ENCODE measurements around the gene SMTN.
"Not testable (repeated sequence)": the region's sequence is repeated elsewhere in the genome, so short reads cannot be mapped to it uniquely, and the experiment has no call there.

Gene SMTN

DNA sequence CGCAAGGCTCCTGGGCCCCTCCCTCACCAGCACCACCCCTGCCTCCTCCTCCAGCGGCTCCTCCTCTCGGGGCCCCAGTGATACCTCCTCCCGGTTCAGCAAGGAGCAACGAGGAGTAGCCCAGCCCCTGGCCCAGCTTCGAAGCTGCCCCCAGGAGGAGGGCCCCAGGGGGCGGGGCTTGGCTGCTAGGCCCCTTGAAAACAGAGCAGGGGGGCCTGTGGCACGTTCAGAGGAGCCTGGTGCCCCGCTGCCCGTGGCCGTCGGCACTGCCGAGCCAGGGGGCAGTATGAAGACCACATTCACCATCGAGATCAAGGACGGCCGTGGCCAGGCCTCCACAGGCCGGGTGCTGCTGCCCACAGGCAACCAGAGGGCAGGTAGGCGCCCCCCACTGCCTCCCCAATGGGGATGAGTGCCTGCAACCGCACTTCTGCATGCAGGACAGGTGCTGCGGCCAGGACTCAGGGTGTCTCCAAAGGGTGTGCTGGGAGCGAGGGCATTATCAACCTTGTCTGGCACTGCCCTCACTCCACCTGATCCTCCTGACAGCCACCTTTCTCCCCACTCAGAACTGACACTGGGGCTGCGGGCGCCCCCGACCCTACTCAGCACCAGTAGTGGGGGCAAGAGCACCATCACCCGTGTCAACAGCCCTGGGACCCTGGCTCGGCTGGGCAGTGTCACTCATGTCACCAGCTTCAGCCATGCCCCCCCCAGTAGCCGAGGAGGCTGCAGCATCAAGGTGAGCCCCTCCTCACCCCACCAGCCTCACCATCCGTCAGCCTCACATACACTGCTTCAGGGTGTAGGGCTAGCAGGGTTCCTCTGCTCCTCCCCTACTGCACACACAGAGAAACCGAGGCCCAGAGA is 10.2 kb downstream of the SMTN start:
- no peak for DNase-seq

DNA sequence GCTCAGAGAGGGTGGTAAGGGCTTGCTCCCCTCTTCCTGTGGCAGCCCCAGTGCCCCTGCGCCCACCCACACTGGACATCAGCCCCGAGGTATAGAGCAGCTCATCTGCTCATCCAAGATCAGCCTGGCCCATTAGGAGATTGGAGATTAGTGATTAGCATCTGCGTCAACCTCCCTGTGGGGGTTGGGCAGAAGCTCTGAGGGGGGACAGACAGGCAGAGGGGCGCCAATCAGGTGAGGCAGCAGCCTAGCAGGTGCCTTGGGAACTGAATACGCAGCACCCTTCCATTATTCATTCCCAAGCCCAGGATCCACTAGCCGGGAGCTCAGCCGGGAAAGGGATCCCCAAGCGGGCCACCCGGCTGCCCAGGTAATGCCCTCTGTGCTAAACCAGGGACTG is 11.0 kb downstream of the SMTN start:
- no peak for DNase-seq

DNA sequence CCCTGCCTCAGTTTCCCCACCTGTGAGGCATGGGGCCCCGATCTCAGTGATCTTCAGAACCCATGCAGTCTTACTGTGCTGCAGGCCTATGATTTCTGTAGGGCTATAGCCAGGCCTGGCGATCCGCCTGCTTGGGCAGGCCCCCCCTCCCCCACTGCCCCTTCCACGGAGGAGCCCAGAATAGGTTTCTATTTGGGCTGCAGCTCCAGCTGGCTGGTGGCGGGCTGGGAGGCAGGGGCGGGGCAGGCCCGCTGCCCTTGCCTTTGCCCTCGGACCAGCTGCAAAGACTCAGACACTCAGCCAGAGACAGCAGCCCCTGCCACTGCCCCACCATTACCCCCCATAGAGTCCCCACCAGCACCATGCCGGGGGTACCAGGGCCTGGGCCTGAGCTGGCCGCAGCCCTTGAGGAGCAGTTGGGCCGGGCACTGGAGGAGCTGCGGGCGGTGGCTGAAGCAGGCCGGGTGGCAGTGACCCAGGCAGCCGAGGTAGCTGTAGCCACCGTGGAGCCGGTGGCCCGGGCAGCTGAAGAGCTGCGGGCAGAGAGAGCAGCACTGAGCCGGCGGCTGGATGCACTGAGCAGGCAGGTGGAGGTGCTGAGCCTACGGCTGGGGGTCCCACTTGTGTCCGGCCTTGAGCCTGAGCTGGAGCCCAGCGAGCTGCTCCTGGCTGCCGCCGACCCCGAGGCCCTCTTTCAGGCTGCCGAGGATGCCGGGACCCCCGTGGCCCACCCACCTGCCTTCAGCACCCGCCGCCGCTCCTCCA is 12.2 kb downstream of the SMTN start:
- no peak for DNase-seq

DNA sequence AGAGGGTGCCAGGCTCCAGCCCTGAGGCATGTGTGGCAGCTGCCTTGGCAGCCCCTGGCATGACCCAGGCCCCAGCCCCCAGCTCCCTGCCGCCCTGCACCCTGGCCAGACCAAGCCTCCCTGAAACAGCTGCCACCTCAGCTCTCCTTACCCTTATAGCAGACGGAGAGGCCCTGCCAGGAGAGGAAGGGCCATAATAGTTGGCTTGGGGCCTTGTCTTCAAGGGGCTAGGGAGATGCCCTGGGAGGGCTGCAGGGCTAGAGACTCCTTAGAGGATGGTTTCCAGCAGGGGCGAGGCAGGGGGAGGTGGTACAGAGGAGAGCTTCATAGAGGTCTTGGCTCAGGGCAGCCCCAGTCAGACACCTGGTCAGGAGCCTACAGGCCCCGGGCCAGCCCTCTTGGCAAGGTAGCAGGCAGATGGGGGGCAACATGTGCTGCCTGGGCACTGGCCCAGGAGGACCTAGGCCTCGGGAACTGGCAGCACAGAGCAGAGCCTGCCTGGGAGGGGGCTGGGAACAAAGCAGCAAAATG is 13.0 kb downstream of the SMTN start:
- DNase-seq, result no peak

DNA sequence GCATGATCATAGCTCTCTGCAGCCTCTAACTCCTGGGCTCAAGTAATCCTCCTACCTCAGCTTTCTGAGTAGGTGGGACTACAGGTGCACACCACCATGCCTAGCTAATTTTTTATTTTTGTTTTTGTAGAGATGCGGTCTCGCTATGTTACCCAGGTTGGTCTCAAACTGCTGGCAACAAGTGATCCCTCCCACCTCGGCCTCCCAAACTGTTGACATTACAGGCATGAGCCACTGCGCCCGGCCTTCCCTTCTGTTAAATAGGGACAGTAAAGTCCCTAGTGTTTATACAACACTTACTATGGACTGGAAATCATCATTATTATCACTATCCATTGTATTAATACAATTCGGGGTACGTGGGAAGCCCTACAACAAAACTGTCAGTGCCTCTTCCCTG is 13.6 kb downstream of the SMTN start:
- DNase-seq, result no peak

DNA sequence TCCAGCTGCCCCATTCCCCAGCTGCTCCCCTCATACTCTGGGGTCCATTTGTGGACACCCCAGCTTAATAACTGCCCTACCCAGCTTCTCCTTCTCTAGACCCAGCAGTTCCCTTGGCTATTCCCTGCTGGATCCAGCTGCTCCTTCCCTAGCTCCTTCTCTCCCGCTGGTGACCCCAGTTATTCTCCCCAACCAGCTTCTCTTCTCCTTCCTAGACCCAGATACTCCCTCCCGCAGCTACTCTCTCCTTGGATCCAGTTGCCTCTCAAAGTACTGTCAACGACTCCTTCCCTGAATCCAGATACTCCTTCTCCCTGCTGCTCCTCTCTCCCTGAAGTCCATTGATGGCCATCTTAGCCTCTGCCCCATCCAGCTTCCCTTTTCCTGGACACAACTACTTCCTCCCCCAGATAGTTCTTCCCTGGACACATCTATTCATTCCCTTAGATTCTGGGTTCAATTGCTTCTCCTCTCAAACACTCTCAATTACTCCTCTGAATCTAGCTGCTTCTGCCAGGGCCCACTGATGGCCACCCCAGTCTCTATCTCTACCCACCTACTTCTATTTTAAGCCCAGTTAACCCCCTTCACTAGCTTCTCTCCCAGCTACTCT is 14.6 kb downstream of the SMTN start:
- DNase-seq, result no peak

DNA sequence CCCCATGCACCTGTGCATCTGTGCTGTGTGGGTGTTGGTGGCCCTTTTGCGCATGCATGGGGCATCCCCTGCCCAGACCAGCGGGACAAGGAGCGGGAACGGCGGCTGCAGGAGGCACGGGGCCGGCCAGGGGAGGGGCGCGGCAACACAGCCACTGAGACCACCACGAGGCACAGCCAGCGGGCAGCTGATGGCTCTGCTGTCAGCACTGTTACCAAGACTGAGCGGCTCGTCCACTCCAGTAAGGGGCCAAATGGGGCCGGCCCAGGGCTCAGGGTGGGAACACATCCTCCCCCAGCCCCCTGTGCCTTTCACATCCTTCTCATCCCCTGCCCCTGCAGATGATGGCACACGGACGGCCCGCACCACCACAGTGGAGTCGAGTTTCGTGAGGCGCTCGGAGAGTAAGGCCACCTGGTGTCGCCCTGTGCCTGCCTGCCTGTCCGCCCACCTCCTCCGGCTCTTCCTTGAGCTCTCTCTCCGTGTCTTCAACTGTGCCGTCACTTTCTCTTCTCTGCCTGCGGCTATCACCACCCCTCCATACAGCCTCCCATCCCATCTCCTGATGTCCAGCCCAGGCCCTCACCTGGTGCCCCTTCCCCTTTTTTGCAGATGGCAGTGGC is 15.7 kb downstream of the SMTN start:
- no peak for DNase-seq

DNA sequence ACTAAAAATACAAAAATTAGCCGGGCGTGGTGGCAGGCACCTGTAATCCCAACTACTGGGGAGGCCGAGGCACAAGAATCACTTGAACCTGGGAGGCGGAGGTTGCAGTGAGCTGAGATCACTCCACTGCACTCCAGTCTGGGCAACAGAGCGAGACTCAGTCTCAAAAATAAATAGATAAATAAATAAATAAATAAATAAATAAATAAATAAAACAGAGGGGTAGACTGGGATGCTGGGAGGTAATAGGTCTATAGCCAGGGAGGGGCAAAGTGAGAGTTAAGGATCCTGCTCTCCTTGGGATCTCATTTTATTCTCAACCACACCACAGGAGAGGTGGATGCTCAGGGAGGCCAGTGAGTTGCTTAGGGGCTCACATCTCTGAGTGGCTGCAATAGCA is 16.4 kb downstream of the SMTN start:
- DNase-seq, result not testable (repeated sequence)

DNA sequence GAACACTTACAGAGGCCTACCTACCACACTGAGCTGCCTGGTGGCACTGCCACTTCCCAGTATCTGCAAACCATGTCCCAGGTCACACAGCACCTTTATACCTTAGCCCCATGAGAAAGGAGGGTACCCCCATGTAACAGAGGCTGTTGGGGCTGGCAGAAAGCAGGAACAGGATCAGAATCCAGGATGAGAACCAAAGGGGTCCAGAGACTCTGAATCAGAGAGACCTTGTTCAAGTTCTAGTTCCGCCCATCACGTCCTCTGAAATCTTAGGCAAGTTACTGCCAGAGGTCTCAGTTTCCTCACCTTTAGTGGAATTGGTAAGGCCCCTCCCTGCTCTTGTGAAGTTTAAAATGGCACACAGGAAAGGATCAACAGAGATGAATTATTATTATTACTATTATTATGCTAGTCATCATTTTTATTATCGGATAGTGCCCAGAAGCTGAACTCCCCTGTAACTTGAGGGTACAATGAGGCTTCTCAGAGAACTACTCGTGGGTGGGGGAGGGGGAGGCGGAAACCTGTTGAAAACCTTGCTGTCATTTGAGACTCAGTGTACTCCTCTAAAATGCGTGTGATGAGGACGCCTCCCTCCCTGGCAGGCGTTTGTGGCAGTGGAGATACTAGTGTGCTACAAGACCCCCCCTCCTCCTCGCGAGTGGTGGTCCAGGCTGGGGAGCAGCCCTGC is 17.0 kb downstream of the SMTN start:
- DNase-seq, result no peak

DNA sequence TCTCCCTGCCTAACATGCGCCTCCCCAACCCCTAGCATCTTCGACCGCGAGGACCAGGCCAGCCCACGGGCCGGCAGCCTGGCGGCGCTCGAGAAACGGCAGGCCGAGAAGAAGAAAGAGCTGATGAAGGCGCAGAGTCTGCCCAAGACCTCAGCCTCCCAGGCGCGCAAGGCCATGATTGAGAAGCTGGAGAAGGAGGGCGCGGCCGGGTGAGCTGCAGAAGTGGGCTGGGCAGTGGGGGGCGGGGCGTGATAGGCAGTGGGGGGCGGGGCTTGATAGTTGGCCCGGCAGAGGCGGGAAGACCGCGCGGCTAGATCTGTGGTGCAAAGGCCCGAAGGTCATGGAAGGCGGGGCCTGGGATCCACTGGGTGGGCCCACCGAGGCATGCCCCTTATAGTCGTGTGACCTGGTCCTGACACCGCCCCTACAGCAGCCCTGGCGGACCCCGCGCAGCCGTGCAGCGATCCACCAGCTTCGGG is 17.6 kb downstream of the SMTN start:
- no peak for DNase-seq

DNA sequence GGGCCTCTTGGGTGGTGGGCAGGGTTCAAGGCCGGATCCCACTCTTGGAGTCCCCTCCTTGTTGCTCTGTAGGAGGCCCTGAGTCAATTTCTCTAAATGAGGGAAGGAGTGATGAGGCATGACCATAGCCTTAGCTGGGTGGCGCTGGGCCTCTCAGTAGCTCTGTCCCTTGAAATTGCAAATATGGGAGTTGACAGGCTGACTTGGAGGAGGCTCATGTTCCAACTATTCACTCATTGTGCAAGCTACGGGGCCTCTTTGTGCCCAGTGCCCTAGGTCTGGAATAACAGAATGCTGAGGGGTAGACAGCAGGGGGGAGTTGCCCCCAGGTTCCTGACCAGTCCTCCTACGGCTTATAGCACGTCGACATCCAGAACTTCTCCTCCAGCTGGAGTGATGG is 18.3 kb downstream of the SMTN start:
- DNase-seq, result no peak

DNA sequence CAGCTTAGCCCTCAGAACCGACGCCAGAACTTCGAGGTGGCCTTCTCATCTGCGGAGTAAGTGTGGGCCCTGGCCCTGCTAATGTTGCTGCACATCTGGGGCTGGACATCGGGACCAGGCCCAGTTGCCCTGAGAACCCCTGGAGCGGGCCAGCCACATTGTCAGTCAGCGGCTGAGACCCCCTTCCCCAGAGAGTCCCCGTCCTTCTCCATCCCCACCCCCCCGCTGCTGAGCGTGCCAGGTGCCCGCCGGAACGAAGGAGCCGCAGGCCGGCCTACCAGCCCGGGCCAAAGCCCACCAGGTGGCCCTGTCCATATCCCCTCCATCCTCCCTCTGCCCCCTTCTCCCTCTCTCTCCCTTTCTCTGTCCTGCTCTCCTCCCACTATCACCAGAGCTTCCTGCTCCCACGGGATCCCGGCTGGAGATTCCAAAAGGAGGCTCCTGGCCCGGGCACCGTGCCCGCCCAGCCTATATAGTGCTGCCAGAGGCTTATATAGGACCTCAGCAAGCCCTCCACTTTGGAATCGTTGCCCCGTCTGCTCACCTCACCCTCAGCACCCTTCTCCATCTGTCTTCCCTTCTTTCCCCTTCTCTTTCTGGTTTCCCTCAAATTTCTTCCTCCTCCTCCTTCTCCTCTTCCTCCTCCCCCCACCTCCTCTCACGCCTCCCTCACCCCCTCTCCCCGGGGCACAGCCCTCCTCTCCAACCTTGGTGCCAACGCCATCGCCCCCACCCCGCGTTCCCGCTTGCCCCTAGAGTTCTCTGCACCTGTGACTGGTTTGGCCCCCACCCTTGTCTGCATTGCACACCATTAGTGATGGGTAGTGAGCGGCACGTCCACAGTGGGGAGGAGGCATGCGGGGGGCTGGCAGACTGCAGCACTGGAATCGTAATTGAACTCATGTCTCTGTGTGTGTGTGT is 19.0 kb downstream of the SMTN start:
- no peak for DNase-seq

DNA sequence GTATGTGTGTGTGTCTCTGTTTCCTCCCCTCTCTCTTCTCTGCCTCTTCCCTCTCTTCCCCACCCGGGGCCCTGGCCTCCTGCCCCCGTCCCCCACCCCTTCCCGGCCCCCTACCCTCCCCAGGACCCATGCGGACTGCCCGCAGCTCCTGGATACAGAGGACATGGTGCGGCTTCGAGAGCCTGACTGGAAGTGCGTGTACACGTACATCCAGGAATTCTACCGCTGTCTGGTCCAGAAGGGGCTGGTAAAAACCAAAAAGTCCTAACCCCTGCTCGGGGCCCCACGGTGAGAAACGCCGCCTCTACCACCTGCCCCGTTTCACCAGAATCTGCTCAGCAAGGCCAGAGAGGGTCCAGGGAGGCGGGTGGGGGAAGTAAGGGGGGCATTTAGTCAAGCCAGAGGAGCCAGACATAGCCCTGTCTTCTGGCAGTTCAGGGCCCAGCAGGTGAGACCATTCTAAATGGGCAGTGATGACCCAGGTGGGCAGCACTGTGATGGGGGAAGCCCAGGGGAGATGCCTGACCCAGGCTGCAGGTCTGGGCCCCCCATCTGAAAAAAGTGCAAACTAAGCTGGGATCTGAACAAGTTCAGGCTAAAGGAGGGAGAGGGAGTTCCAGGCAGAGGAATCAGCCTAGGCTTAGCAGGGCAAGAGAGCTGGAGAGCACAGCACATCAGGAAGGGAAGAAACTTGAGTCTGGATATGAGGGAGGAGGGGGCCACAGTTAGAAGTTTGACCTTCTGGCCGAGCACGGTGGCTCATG is 19.8 kb downstream of the SMTN start:
- DNase-seq, result no peak

DNA sequence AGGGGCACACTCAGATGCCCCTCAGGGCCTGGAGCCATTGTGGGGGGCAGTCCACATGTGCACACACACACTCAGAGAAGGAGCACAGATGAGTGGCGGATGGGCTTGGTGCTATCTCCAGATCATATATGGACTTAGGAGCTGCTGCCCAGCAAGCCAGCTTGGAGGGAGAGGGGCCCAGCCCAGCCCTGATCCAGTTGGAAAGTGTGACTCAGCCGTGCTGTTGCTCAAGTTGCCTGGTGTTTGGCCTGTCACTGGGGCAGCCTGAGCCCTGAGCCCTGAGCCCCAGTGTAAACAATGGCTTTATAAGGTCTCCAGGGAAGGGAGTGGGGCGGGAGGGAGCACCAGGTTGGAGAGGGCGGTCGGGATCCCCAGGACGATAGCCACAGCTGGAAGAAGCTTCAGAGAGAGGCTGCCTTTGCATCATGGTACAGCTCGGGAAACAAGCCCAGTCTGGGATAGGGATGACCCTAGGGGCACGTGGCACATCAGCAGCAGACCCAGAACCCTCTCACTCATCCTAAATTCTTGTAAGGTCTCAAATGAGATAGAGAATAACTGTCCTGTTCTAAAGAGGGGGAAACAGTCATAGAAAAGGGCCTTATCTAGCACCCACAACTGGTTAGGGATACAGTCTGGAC is 21.4 kb downstream of the SMTN start:
- no peak for DNase-seq

DNA sequence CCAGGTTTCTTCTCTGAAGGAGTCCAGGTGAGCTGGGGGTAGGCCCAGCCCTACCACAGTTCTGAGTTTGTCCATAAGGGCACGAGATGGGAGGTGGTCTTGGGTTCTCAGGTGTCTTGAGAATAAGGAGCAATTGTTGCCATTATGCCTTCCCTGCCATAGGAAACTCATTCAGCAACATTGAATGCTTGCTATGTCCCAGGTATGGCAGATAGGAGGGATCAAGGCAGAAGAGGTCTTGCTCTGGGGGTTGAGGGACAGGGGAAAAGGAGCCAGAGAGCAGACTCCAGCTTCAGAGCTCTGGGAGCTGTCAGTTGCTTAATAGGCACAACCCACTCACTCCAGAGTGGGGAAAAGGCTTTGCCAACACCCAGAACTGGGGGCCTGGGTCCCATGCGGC is 22.0 kb downstream of the SMTN start:
- DNase-seq, result no peak

DNA sequence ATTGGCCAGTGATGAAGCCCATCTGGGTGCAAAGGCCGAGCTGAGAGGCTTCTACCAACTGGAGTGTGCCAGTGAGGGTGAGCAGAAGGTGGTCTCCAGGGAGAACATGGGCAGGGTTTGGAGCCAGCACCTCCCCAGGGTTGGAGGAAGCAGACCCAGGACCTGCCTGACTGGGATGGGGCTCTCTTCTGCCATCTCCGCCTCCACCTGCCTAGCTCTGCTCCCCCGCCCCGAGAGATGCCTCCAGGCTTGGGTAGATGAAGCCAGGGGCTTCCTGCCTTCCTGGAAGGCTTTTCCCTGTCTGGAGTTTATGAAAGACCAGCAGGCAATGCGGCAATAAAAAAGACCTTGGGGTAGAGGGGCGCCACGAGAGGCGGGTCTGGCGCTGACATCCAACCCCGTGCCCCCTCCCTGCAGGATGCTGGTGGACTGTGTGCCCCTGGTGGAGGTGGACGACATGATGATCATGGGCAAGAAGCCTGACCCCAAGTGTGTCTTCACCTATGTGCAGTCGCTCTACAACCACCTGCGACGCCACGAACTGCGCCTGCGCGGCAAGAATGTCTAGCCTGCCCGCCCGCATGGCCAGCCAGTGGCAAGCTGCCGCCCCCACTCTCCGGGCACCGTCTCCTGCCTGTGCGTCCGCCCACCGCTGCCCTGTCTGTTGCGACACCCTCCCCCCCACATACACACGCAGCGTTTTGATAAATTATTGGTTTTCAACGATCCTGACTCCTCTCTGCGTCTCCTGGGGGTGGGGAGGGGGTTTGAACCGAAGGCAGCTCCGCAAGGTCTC is 23.0 kb downstream of the SMTN start:
- DNase-seq, result no peak

DNA sequence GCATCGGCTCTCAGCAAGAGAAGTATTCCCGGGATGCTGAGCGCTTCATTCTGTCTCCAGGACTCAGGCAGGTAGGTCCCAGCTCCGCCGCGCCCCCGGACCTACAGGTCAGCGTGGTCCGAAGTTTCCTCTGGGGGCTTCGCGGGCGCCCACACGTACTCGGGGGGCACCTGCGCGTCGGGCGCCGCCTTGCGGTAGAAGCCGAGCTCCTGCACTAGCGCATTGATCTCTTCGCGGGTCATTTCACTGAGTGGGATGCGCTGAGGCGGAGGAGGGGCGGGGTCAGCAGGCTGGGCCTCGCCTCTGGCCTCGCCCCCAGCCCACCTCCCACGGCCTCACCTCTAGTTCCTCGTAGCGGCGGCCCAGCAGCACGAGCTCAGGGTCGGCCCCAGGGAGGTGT is 23.8 kb downstream of the SMTN start:
- no peak for DNase-seq

DNA sequence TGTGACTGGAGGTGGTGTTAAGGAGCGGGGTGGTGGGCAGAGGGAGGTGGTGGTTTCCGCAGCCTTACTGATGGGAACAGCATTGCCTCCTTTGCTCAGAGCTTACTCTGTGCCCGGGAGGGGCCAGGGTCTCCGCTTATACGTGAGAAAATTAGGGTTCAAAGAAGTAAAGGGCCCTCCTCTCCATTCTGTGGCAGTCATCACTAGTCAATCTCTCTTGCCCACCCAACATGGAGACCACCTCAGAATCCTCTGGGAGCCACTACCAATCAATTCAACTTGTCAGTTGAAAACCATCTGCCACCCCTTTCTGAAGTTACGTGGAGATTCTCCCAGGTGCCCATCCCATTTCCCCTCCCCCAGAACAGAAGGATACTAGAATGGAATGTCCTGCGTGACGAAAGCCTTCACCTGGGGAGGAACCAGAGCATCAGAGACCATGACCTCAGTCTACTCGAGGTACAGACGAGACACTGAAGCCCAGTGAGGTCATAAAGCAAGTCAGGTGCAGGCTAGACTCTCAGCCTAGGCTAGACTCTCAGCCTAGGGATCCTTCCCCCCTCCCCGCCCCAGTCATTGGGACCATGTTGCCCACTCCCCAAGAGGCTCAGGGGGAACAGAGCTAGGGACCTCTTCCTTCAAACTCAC is 24.3 kb downstream of the SMTN start:
- no peak for DNase-seq

Data from activated CD4-positive, alpha-beta T cell treated with anti-CD3 and anti-CD28 coated beads for 1 hour (primary cell).